Lower leg skin (tissue), 4 donors: ENCODE data around the gene CHML. TPM values are rescaled to one million over a fixed set of nuclear protein-coding genes. Genes with fewer than 3 reads are reported as not detected.

Experiments
- DNase-seq, 2 donors: peaks; one replicate each; pipeline ENCODE4 v3.0.0-alpha.2; 2019; ENCODE audit warnings: low spot score in 2 of 2
- H3K4me3 ChIP-seq: fragments of 200-600 bp; sonication (generic); 2 replicates; pipeline ENCODE4 v1.5.1; 2017; ENCODE audit warnings: mild to moderate bottlenecking, low read depth; ENCODE audit not compliant: poor library complexity, severe bottlenecking
- POLR2A ChIP-seq, 2 donors: fragments of 450-650 bp; IDR thresholded peaks; one replicate each; pipeline ENCODE4 v1.6.1; 2016 to 2017; ENCODE audit warnings: antibody characterized with exemption in 2 of 2, mild to moderate bottlenecking in 1 of 2, moderate library complexity in 1 of 2
- WGBS, 2 donors: methylation state at CpG; one replicate each; pipeline ENCODE4 v1.1.5; 2018; 5-methylcytosine and 5-hydroxymethylcytosine counted together
- intact Hi-C: fragments of 100-400 bp; cut with DNase I; formaldehyde crosslinking; loops from one replicate; pipeline ENCODE4 v1.15.0; 2023; ENCODE audit warnings: low total_unique reads
- total RNA-seq, 4 donors: library from RNA; depleted of rRNA; stranded (reverse); fragments of >200 nt; gene quantifications; one replicate each; pipeline ENCODE4 v1.1.0, GENCODE V29; 2016
- TF ChIP-seq, protein P1 (sequence below), 3 donors: fragments of 450-650 bp; IDR thresholded peaks; one replicate each; pipeline ENCODE4 v1.5.1; 2016; ENCODE audit warnings: antibody characterized with exemption in 3 of 3, mild to moderate bottlenecking in 3 of 3, moderate library complexity in 2 of 3

The CHML gene
- total RNA-seq, 4 donors from 2014 or later, result 7.5 to 10.6 (median 7.9) TPM

DNA sequence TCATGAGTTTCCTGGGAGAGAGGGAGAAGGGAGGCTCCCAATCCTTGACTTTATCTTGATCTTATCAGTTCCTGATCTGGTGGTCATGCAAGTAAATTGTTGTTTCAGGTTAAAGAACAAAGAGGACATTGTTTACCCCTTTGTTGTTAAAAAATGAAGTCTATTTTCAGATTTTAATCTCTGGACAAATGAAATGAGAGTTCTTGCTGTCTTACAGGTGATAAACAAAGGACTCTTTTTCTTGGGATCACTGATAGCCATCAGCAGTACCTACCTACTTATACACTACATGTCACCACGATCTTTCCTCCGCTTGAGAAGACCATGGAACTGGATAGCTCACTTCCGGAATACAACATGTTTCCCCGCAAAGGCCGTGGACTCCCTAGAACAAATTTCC is 48.4 kb downstream of the CHML start:
- 76 to 97% methylated on average over 5 of the region's 5 CpGs for whole genome bisulfite sequencing, 2 donors
- no peak for DNase-seq
- intact Hi-C loops, result no loop called here
- no peak overlapping the region for H3K4me3 ChIP-seq
- no peak for TF ChIP-seq POLR2A (IDR thresholded peaks at IDR 0.05)
- TF ChIP-seq, protein P1, sequence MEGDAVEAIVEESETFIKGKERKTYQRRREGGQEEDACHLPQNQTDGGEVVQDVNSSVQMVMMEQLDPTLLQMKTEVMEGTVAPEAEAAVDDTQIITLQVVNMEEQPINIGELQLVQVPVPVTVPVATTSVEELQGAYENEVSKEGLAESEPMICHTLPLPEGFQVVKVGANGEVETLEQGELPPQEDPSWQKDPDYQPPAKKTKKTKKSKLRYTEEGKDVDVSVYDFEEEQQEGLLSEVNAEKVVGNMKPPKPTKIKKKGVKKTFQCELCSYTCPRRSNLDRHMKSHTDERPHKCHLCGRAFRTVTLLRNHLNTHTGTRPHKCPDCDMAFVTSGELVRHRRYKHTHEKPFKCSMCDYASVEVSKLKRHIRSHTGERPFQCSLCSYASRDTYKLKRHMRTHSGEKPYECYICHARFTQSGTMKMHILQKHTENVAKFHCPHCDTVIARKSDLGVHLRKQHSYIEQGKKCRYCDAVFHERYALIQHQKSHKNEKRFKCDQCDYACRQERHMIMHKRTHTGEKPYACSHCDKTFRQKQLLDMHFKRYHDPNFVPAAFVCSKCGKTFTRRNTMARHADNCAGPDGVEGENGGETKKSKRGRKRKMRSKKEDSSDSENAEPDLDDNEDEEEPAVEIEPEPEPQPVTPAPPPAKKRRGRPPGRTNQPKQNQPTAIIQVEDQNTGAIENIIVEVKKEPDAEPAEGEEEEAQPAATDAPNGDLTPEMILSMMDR (IDR thresholded peaks at IDR 0.05), result no peak

GRCh38 chr1:241591317-241591716 is 48.9 kb downstream of the CHML start:
- DNase-seq, result no peak
- intact Hi-C loops, result no loop called here
- H3K4me3 ChIP-seq, result no peak overlapping the region
- TF ChIP-seq, protein P1 (IDR thresholded peaks at IDR 0.05), result no peak
- no peak for TF ChIP-seq POLR2A (IDR thresholded peaks at IDR 0.05)

DNA sequence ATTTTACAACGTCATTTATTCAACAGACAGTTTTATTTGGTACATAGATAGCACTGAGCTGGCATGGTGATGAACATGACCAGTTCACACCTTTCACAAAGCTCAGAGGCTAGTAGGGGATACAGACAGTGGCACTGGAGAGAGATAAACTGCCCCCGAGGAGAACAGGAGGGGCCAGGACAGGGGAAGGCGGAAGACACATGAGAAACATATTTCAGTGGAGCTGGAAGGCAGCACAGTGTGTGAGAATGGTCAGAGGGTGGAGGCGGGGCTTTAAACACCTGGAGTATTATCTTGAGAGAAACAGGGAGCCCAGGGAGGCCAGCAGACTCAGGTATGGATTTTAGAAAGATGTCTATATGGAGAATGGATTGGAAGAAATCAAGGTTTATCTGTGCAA is 49.5 kb downstream of the CHML start:
- no peak overlapping the region for H3K4me3 ChIP-seq
- TF ChIP-seq POLR2A (IDR thresholded peaks at IDR 0.05), result no peak
- TF ChIP-seq, protein P1 (IDR thresholded peaks at IDR 0.05), result no peak
- WGBS, 2 donors, result 55 to 68% methylated on average over 4 of the region's 4 CpGs
- intact Hi-C loops, result no loop called here
- DNase-seq, result no peak

Other genes starting within 250 kb of the CHML start
- 10 to 100 TPM; 37.2 to 65.8 (median 45.2) TPM for gene FH, start 120.6 kb downstream of the CHML start, total RNA-seq
- gene KMO, start 108.0 kb downstream of the CHML start, total RNA-seq, result under 1 TPM in 3 of 4 donors, not detected in 1; 0.13 to 0.51 (median 0.15) TPM
- 10 to 100 TPM; 22.2 to 34.6 (median 32.1) TPM for gene OPN3, start within 50 bp of the CHML start, total RNA-seq
- gene WDR64, start 11.9 kb upstream of the CHML start, total RNA-seq, result not detected
- 1 to 10 TPM in 1 of 4 donors, under 1 TPM in 1, not detected in 2; 0.52 to 1.2 TPM for gene EXO1, start 207.8 kb upstream of the CHML start, total RNA-seq